T-cell (primary cell): ENCODE results near the gene SPC24. TPM values are rescaled to one million over a fixed set of nuclear protein-coding genes. Genes with fewer than 3 reads are reported as not detected.

Experiments
- ATAC-seq, 4 experiments: fragments of 200-7000 bp in 3 of 4; fragments of 150-1000 bp in 1 of 4; cut with Tn5 transposase; replicated peaks in 1 of 4; 1 replicate in 3 of 4; 2 replicates in 1 of 4; pipeline ENCODE4 v1.10.0; 2021; ENCODE audit warnings: moderate library complexity in 3 of 4, mild to moderate bottlenecking in 2 of 4, moderate number of reproducible peaks in 1 of 4
- CTCF ChIA-PET, 2 donors: fragments of 300-600 bp; sonication (Branson Sonifier 250); formaldehyde crosslinking; loops; one replicate each; lab custom pipeline; 2022; ENCODE audit warnings: antibody characterized with exemption in 2 of 2; lab: Charles Lee
- POLR2A ChIA-PET, 2 donors: fragments of 300-600 bp; sonication (Branson Sonifier 250); formaldehyde crosslinking; loops; one replicate each; lab custom pipeline; 2022; ENCODE audit warnings: antibody characterized with exemption in 2 of 2; lab: Charles Lee
- DNase-seq, 35 experiments: peaks; one replicate each; pipeline versions ENCODE4 v3.0.0 to v3.0.0-alpha.2; 2013 to 2023
- H3K27ac ChIP-seq: one replicate; pipeline ENCODE4 v1.5.1; 2013; ENCODE audit warnings: low read length
- H3K27me3 ChIP-seq, 2 experiments: replicated peaks in 1 of 2; 1 replicate in 1 of 2; 2 replicates in 1 of 2; pipeline versions ENCODE4 v1.6.1 to v1.7.0; 2013; ENCODE audit warnings: low read length in 1 of 2, mixed read lengths in 1 of 2; ENCODE audit not compliant: control insufficient read depth in 2 of 2, insufficient read depth in 2 of 2; ENCODE audit errors: extremely low read depth in 1 of 2
- H3K36me3 ChIP-seq, 2 donors: 1 replicate in 1 of 2; 2 replicates in 1 of 2; pipeline versions ENCODE4 v1.6.1 to v1.7.0; 2013; ENCODE audit warnings: low read length in 1 of 2; ENCODE audit not compliant: control insufficient read depth in 2 of 2, insufficient read depth in 1 of 2; ENCODE audit errors: extremely low read depth in 1 of 2
- H3K4me1 ChIP-seq, 2 experiments: 1 replicate in 1 of 2; 2 replicates in 1 of 2; pipeline versions ENCODE4 v1.6.1 to v1.7.0; 2013; ENCODE audit warnings: low read length in 2 of 2, mixed read lengths in 1 of 2; ENCODE audit not compliant: insufficient read depth in 2 of 2, control insufficient read depth in 1 of 2; ENCODE audit errors: extremely low read depth in 1 of 2
- H3K4me3 ChIP-seq, 2 donors: 1 replicate in 1 of 2; 2 replicates in 1 of 2; pipeline versions ENCODE4 v1.5.1 to v1.7.0; 2013; ENCODE audit warnings: mild to moderate bottlenecking in 2 of 2, low read length in 1 of 2, moderate library complexity in 1 of 2; ENCODE audit not compliant: control insufficient read depth in 1 of 2; ENCODE audit errors: extremely low read depth in 1 of 2
- H3K9me3 ChIP-seq: 2 replicates; pipeline ENCODE4 v1.7.0; 2013
- H3K27ac Mint-ChIP-seq, 2 donors: one replicate each; pipeline ENCODE4 v1.8.0; 2020 to 2021; ENCODE audit warnings: mild to moderate bottlenecking in 2 of 2, mixed read lengths in 2 of 2
- H3K27me3 Mint-ChIP-seq, 2 donors: one replicate each; pipeline ENCODE4 v1.8.0; 2021 to 2022; ENCODE audit warnings: mixed read lengths in 2 of 2
- H3K36me3 Mint-ChIP-seq: one replicate; pipeline ENCODE4 v1.8.0; 2021; ENCODE audit warnings: mixed read lengths
- H3K4me1 Mint-ChIP-seq, 3 donors: one replicate each; pipeline ENCODE4 v1.8.0; 2020 to 2022; ENCODE audit warnings: mixed read lengths in 3 of 3, mild to moderate bottlenecking in 1 of 3
- H3K4me3 Mint-ChIP-seq, 3 donors: one replicate each; pipeline ENCODE4 v1.8.0; 2020 to 2022; ENCODE audit warnings: mild to moderate bottlenecking in 3 of 3, mixed read lengths in 3 of 3, moderate library complexity in 3 of 3
- H3K9me3 Mint-ChIP-seq, 3 donors: one replicate each; pipeline ENCODE4 v1.8.0; 2020 to 2022; ENCODE audit warnings: mixed read lengths in 3 of 3
- WGBS: methylation state at CpG from one replicate; pipeline ENCODE4 v1.1.5; 2013; ENCODE audit warnings: missing lambda C conversion rate; ENCODE audit not compliant: insufficient coverage; 5-methylcytosine and 5-hydroxymethylcytosine counted together
- total RNA-seq, 35 experiments: library from RNA in 6 of 35; stranded (reverse) in 6 of 35; fragments of 120-200 nt in 1 of 35; gene quantifications; one replicate each; pipeline versions ENCODE4 v1.2.1 to v1.2.4 and lab custom pipeline; 2013 to 2026

SPC24 gene
- total RNA-seq, 5 donors from 2014 or later (not counting 1 experiment from before 2014, with no cell fraction given) = 0.95 to 3.6 (median 2.4) TPM

- ATAC-seq (peak; percentile 92 to 94 (median 93)), DNase-seq (peak; percentile 7 to 83 (median 51))
- POLR2A ChIA-PET = no interaction called here
- Histone ChIP-seq H3K9me3 (no peaks in the 10 kb centered on the region), H3K36me3 (no peaks in the 10 kb centered on the region), H3K4me3 (peak within 1 kb of the TSS; percentile 38 to 47), H3K27me3 (peaks cover 0 to 35% of the 10 kb centered on the region in 2 experiments), H3K4me1 (peaks cover 3 to 22% of the 10 kb centered on the region in 2 experiments), H3K27ac (no peak within 1 kb of the TSS)
- no peaks in the 10 kb centered on the region for H3K9me3 Mint-ChIP-seq
- no peak within 1 kb of the TSS for H3K27ac Mint-ChIP-seq
- CTCF ChIA-PET = no interaction called here
- H3K36me3 Mint-ChIP-seq = no peaks in the 10 kb centered on the region
- peaks cover 11 to 12% of the 10 kb centered on the region in 2 donors for H3K27me3 Mint-ChIP-seq
- H3K4me3 Mint-ChIP-seq = peak within 1 kb of the TSS; percentile 71 to 80 (median 73)
- peaks cover 9 to 12% (median 12%) of the 10 kb centered on the region in 3 donors for H3K4me1 Mint-ChIP-seq
- 4% methylated on average over 39 of the region's 78 CpGs for WGBS
Measured at GRCh38 chr19:11197291-11198174, 42.0 kb upstream of the SPC24 start, which contains the start of gene KANK2. KANK2 (minus strand) TSS chr19:11197545; CDS start chr19:11194511, 3,034 bp downstream.

DNA sequence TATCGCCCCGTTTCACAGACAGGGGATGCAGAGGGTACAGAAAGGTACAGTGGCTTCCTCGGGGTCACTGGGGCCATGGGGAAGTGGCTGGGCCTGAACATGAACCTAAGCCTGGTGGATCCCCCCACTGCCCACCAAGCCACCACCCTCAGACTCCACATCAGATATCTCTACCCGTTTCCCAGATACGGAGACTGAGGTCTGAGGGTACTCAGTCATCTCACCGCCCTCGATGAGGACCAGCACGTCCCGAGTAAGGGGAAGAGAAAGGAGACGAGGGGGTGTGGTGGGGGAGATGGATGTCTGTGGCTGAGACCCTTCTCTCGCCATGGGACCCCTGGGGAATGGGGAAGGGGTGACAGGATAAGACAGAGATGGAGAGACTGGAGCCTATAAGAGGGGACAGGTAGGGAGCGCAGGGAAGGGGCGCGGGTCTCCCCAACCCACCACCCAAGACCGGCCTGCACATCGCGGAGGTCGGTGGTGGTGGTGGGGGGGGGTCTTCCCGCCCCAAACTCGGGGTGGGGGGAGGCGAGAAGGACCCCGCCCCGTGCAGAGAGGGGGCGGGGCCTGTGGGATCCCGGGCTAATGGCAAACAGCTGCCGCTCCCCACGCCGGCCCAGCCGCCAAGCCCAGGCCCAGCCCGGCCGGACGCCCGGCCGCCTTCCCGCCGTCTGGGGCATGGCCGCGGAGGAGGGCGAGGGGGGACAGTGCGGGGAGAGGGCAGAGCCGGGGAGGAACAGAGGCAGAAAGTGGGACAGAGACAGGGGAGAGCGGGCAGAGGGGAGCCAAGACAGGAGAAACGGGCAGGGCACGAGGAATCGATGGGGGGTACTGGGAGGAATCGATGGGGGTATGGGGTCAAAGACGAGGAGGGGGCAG lies 41.1 kb upstream of the SPC24 start:
- POLR2A ChIA-PET = no interaction called here
- H3K9me3 ChIP-seq = no peaks in the 10 kb centered on the region
- peaks cover 9 to 12% (median 12%) of the 10 kb centered on the region in 3 donors for H3K4me1 Mint-ChIP-seq
- no peaks in the 10 kb centered on the region for H3K36me3 ChIP-seq
- peaks cover 11 to 12% of the 10 kb centered on the region in 2 donors for H3K27me3 Mint-ChIP-seq
- peak overlapping the region; percentile 38 to 47 for H3K4me3 ChIP-seq
- H3K4me1 ChIP-seq = peaks cover 3 to 22% of the 10 kb centered on the region in 2 experiments
- H3K9me3 Mint-ChIP-seq = no peaks in the 10 kb centered on the region
- H3K4me3 Mint-ChIP-seq = peak overlapping the region; percentile 59 to 73 (median 64)
- peak in 2 of 4 experiments; percentile 5 to 8 for ATAC-seq
- WGBS = 11% methylated on average over 32 of the region's 47 CpGs
- DNase-seq = no peak
- H3K27ac Mint-ChIP-seq = no peak overlapping the region
- H3K27me3 ChIP-seq = peaks cover 0 to 35% of the 10 kb centered on the region in 2 experiments
- H3K36me3 Mint-ChIP-seq = no peaks in the 10 kb centered on the region
- H3K27ac ChIP-seq = no peak overlapping the region
- CTCF ChIA-PET = interaction anchor here (0.6 to 0.7 kb wide), 2 partner anchors 24 to 226 kb away, joined by 3 to 5 read pairs; no protein-coding TSS in a partner anchor

- CTCF ChIA-PET = interaction anchor here (0.6 to 0.7 kb wide), 2 partner anchors 23 to 227 kb away, joined by 3 to 5 read pairs; no protein-coding TSS in a partner anchor
- Mint-ChIP-seq H3K4me3 (peak overlapping the region in 1 of 3 donors; percentile 1), H3K36me3 (no peaks in the 10 kb centered on the region), H3K27ac (no peak overlapping the region), H3K4me1 (peaks cover 9 to 12% (median 12%) of the 10 kb centered on the region in 3 donors), H3K27me3 (peaks cover 11 to 12% of the 10 kb centered on the region in 2 donors), H3K9me3 (no peaks in the 10 kb centered on the region)
- Histone ChIP-seq H3K36me3 (no peaks in the 10 kb centered on the region), H3K27me3 (peaks cover 0 to 36% of the 10 kb centered on the region in 2 experiments), H3K27ac (no peak overlapping the region), H3K4me1 (peaks cover 3 to 22% of the 10 kb centered on the region in 2 experiments), H3K9me3 (no peaks in the 10 kb centered on the region), H3K4me3 (no peak overlapping the region)
- POLR2A ChIA-PET = no interaction called here
- DNase-seq (no peak), ATAC-seq (no peak)
- WGBS = 79% methylated on average over 8 of the region's 12 CpGs
Measured at GRCh38 chr19:11195681-11196080, 40.1 kb upstream of the SPC24 start.

- Mint-ChIP-seq H3K27ac (no peak overlapping the region), H3K9me3 (no peaks in the 10 kb centered on the region), H3K4me1 (peaks cover 9 to 12% (median 12%) of the 10 kb centered on the region in 3 donors), H3K4me3 (peak overlapping the region in 1 of 3 donors; percentile 1), H3K36me3 (no peaks in the 10 kb centered on the region), H3K27me3 (peaks cover 11 to 12% of the 10 kb centered on the region in 2 donors)
- H3K9me3 ChIP-seq = no peaks in the 10 kb centered on the region
- CTCF ChIA-PET = no interaction called here
- H3K27me3 ChIP-seq = peaks cover 0 to 33% of the 10 kb centered on the region in 2 experiments
- H3K36me3 ChIP-seq = no peaks in the 10 kb centered on the region
- H3K4me1 ChIP-seq = peaks cover 3 to 22% of the 10 kb centered on the region in 2 experiments
- H3K4me3 ChIP-seq = no peak overlapping the region
- DNase-seq (no peak), ATAC-seq (no peak)
- POLR2A ChIA-PET = no interaction called here
- WGBS = 72% methylated on average over 4 of the region's 20 CpGs
- no peak overlapping the region for H3K27ac ChIP-seq
Measured at GRCh38 chr19:11194656-11195558, 39.3 kb upstream of the SPC24 start.

DNA sequence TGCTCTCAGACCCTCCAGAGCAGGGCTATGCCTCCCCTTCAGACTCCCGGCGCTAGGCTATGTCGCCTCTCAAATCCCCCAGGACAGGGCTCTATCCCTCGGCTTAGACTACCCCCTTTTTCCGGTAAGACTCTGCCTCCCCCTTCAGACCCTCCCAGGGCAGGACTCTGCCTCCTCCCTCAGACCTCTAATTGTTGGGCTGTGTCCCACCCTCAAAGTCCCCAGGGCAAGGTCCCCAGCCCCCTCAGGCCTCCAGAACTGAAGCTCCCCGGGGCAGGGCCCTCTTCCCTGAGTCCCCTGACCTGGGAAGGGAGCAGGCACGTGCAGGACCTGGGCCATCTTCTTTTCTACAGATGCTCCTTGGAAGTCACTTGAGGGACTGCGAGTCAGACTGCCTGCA lies 38.6 kb upstream of the SPC24 start:
- Mint-ChIP-seq H3K27ac (no peak overlapping the region), H3K4me1 (peaks cover 9 to 12% (median 12%) of the 10 kb centered on the region in 3 donors), H3K27me3 (peaks cover 11 to 12% of the 10 kb centered on the region in 2 donors), H3K9me3 (no peaks in the 10 kb centered on the region), H3K4me3 (no peak overlapping the region), H3K36me3 (no peaks in the 10 kb centered on the region)
- no peak for DNase-seq
- Histone ChIP-seq H3K27ac (no peak overlapping the region), H3K9me3 (no peaks in the 10 kb centered on the region), H3K4me1 (peaks cover 3 to 22% of the 10 kb centered on the region in 2 experiments), H3K36me3 (no peaks in the 10 kb centered on the region), H3K27me3 (peaks cover 0 to 30% of the 10 kb centered on the region in 2 experiments), H3K4me3 (no peak overlapping the region)
- POLR2A ChIA-PET = no interaction called here
- 95% methylated on average over 6 of the region's 8 CpGs for WGBS
- CTCF ChIA-PET = no interaction called here
- no peak for ATAC-seq
